HepG2 (cell line): ENCODE data around the gene ALDH3A2. TPM values are rescaled to one million over a fixed set of nuclear protein-coding genes. Genes with fewer than 3 reads are reported as not detected.

Experiments used
- ARNTL ChIP-seq: sonication (generic); formaldehyde crosslinking; IDR thresholded peaks from 2 replicates; pipeline ENCODE4 v1.4.0; 2020; ENCODE audit warnings: mild to moderate bottlenecking, missing genetic modification reagents
- ATF7 ChIP-seq, 2 experiments: fragments of 450-650 bp in 1 of 2; sonication (generic) in 1 of 2; formaldehyde crosslinking in 1 of 2; IDR thresholded peaks; 2 replicates each; pipeline versions ENCODE4 v1.4.0 to v1.6.1; 2016 to 2020; ENCODE audit warnings: antibody characterized with exemption in 1 of 2, mild to moderate bottlenecking in 1 of 2, missing genetic modification reagents in 1 of 2
- EP300 ChIP-seq, 3 experiments: sonication (generic) in 1 of 3; formaldehyde crosslinking in 1 of 3; IDR thresholded peaks; 2 replicates each; pipeline versions ENCODE4 v1.5.1 to v1.6.1; 2011 to 2020; ENCODE audit warnings: low read depth in 2 of 3, low read length in 2 of 3, borderline replicate concordance in 1 of 3, improper control_type of control experiment in 1 of 3, mild to moderate bottlenecking in 1 of 3, missing genetic modification reagents in 1 of 3, moderate library complexity in 1 of 3
- ETV5 ChIP-seq: IDR thresholded peaks from 2 replicates; pipeline ENCODE4 v1.6.1; 2018; ENCODE audit warnings: missing biosample characterization, missing genetic modification reagents, inconsistent platforms, borderline replicate concordance
- MED1 ChIP-seq: sonication (generic); formaldehyde crosslinking; IDR thresholded peaks from 2 replicates; pipeline ENCODE4 v1.4.0; 2020; ENCODE audit warnings: missing genetic modification reagents
- NFIC ChIP-seq: IDR thresholded peaks from 2 replicates; pipeline ENCODE4 v1.6.1; 2012; ENCODE audit warnings: mild to moderate bottlenecking, low read length, inconsistent platforms
- NONO ChIP-seq, 2 experiments: fragments of 450-650 bp in 1 of 2; sonication (generic) in 1 of 2; formaldehyde crosslinking in 1 of 2; IDR thresholded peaks in 1 of 2; conservative IDR thresholded peaks in 1 of 2; 2 replicates each; pipeline versions ENCODE4 v1.6.1 to v1.8.0; 2017 to 2022; ENCODE audit warnings: mild to moderate bottlenecking in 1 of 2, missing genetic modification reagents in 1 of 2, moderate library complexity in 1 of 2
- PHF20 ChIP-seq: sonication (generic); formaldehyde crosslinking; IDR thresholded peaks from 2 replicates; pipeline ENCODE4 v1.5.0; 2020; ENCODE audit warnings: mild to moderate bottlenecking, missing genetic modification reagents
- STAT6 ChIP-seq: sonication (generic); formaldehyde crosslinking; IDR thresholded peaks from 2 replicates; pipeline ENCODE4 v1.4.0; 2020; ENCODE audit warnings: missing genetic modification reagents, mild to moderate bottlenecking, borderline replicate concordance
- TGIF2 ChIP-seq: IDR thresholded peaks from 2 replicates; pipeline ENCODE4 v1.6.1; 2016; ENCODE audit warnings: control low read depth, missing compliant biosample characterization
- THAP9 ChIP-seq: sonication (generic); formaldehyde crosslinking; IDR thresholded peaks from 2 replicates; pipeline ENCODE4; 2020; ENCODE audit warnings: missing genetic modification reagents, mild to moderate bottlenecking, borderline replicate concordance
- TRIM22 ChIP-seq: fragments of 450-650 bp; IDR thresholded peaks from 2 replicates; pipeline ENCODE4 v1.6.1; 2017
- ZBTB20 ChIP-seq: sonication (generic); formaldehyde crosslinking; IDR thresholded peaks from 2 replicates; pipeline ENCODE4 v1.8.1; 2023; ENCODE audit warnings: missing genetic modification reagents, low read depth, mild to moderate bottlenecking, borderline replicate concordance
- ZMYM4 ChIP-seq: sonication (generic); formaldehyde crosslinking; IDR thresholded peaks from 2 replicates; pipeline ENCODE4 v1.8.1; 2023; ENCODE audit warnings: mild to moderate bottlenecking, missing genetic modification reagents
- ZNF280B ChIP-seq: sonication (generic); formaldehyde crosslinking; IDR thresholded peaks from 2 replicates; pipeline ENCODE4 v1.5.0; 2020; ENCODE audit warnings: missing genetic modification reagents, mild to moderate bottlenecking, borderline replicate concordance
- ZNF564 ChIP-seq: sonication (generic); formaldehyde crosslinking; IDR thresholded peaks from 2 replicates; pipeline ENCODE4 v1.8.1; 2023; ENCODE audit warnings: mild to moderate bottlenecking, missing genetic modification reagents
- ZNF589 ChIP-seq: sonication (generic); formaldehyde crosslinking; conservative IDR thresholded peaks from 2 replicates; pipeline ENCODE4 v1.8.0; 2022; ENCODE audit warnings: mild to moderate bottlenecking, moderate library complexity, missing genetic modification reagents
- ZNF670 ChIP-seq: sonication (generic); formaldehyde crosslinking; IDR thresholded peaks from 2 replicates; pipeline ENCODE4 v1.8.0; 2022; ENCODE audit warnings: mild to moderate bottlenecking, missing genetic modification reagents, borderline replicate concordance
- polyA plus RNA-seq, 8 experiments: library from polyadenylated mRNA; depleted of rRNA in 3 of 8; stranded (reverse) in 7 of 8; unstranded in 1 of 8; fragments of >200 nt; fragmentation: Illumina TruSeq in 4 of 8; extraction: Trizol in 4 of 8; gene quantifications; 2 replicates each; pipeline versions ENCODE4 v1.2.1 to v1.2.3, GENCODE V29; 2011 to 2016; ENCODE audit warnings: low read depth in 4 of 8, missing spikeins in 1 of 8, mixed read lengths in 1 of 8; ENCODE audit not compliant: insufficient read depth in 1 of 8
- total RNA-seq, 5 experiments: library from RNA; depleted of rRNA; stranded (reverse); fragments of >200 nt; fragmentation: Illumina TruSeq; extraction: Trizol; gene quantifications; 2 replicates each; pipeline ENCODE4 v1.2.3, GENCODE V29; 2016; ENCODE audit warnings: low read depth in 1 of 5

The ALDH3A2 gene
- total and polyA plus RNA-seq, 2 of the 13 experiments (the other 11 are each of a cell fraction or from before 2014, with no cell fraction given) = 80.8 to 180 TPM

- TF ChIP-seq THAP9 (CRISPR knock-in tag) = peak; percentile 14; the same call in 1 of the 2 replicates
- no peak for TF ChIP-seq TRIM22
- peak; percentile 60; the same call in 1 of the 2 replicates for TF ChIP-seq STAT6 (CRISPR knock-in tag)
- 0 out of 2 replicates have a peak, but pooled peaks have one; percentile 73 for TF ChIP-seq ZBTB20
- peak; percentile 40; the same call in 1 of the 2 replicates for TF ChIP-seq ETV5 (CRISPR knock-in tag)
- peak in 1 of 2 experiments; percentile 72; a peak in 1 of 4 replicates for TF ChIP-seq EP300 (IDR thresholded peaks at IDR 0.05; ENCODE audit: low read depth in 2 of 2, low read length in 2 of 2)
- TF ChIP-seq EP300 (CRISPR knock-in tag; IDR thresholded peaks at IDR 0.05; ENCODE audit: borderline replicate concordance) = no peak
- TF ChIP-seq NFIC = peak; percentile 83; the same call in 1 of the 2 replicates
- TF ChIP-seq ZNF670 (CRISPR knock-in tag) = no peak
- 0 out of 2 replicates have a peak, but pooled peaks have one; percentile 51 for TF ChIP-seq PHF20
- TF ChIP-seq ZMYM4 (CRISPR knock-in tag) = peak; percentile 75; the same call in 1 of the 2 replicates
- TF ChIP-seq ZNF564 (CRISPR knock-in tag) = peak; percentile 20; the same call in 1 of the 2 replicates
- TF ChIP-seq ATF7 (IDR thresholded peaks at IDR 0.05) = no peak
- TF ChIP-seq ATF7 (CRISPR knock-in tag; IDR thresholded peaks at IDR 0.05) = 0 out of 2 replicates have a peak, but pooled peaks have one; percentile 64
- 0 out of 2 replicates have a peak, but pooled peaks have one; percentile 47 for TF ChIP-seq ARNTL (CRISPR knock-in tag)
- TF ChIP-seq ZNF589 (CRISPR knock-in tag) = no peak; the same call in 1 of the 2 replicates
- no peak for TF ChIP-seq TGIF2 (CRISPR knock-in tag)
- no peak for TF ChIP-seq NONO (IDR thresholded peaks at IDR 0.05)
- peak; percentile 88 for TF ChIP-seq NONO (CRISPR knock-in tag; conservative IDR thresholded peaks at IDR 0.05)
- TF ChIP-seq ZNF280B (CRISPR knock-in tag) = peak; percentile 26; the same call in 1 of the 2 replicates
- peak; percentile 59; the same call in 1 of the 2 replicates for TF ChIP-seq MED1 (CRISPR knock-in tag)
Observed at GRCh38 chr17:19720631-19721426, 72.3 kb downstream of the ALDH3A2 start (continued).
